Measurements from ENCODE around the gene TMC4.
A peak's percentile ranks its signal among the peaks of the same experiment; 100 is the strongest.
"Not testable (repeated sequence)": the region's sequence is repeated elsewhere in the genome, so short reads cannot be mapped to it uniquely, and the experiment has no call there.

The TMC4 gene

GRCh38 chr19:54179921-54180461, 7.0 kb upstream of the TMC4 start:
- DNase-seq (ENCODE audit: low spot score): peak; percentile 26

DNA sequence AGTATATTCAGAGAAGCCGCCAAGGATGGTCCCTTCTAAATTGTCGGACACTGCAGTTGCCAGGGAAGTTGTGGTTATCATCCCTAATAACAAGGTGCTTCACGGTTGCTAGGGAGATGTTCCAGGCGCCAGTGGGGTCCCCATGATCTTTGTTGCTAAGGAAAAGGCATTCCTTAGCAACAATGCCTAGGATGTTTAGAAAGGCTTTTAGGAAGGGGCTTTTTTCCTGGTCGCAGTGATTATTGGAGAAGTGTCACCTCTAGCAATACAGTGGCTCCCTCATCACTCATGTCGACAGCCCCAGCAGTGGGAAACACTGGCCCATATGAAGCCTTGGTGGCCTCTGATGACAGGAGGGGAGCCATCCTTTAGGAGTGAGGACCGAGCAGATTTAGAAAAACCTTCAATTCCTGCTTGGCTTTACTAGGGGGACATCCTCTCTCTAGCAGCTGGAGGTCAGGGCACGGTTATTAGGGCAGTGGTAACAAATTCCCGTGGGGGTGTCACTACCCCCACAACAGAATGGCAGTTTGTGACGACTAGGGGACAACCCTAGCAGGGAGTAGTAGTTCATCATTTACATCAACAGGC, 6.4 kb upstream of the TMC4 start:
- DNase-seq (ENCODE audit: low spot score): no peak

DNA sequence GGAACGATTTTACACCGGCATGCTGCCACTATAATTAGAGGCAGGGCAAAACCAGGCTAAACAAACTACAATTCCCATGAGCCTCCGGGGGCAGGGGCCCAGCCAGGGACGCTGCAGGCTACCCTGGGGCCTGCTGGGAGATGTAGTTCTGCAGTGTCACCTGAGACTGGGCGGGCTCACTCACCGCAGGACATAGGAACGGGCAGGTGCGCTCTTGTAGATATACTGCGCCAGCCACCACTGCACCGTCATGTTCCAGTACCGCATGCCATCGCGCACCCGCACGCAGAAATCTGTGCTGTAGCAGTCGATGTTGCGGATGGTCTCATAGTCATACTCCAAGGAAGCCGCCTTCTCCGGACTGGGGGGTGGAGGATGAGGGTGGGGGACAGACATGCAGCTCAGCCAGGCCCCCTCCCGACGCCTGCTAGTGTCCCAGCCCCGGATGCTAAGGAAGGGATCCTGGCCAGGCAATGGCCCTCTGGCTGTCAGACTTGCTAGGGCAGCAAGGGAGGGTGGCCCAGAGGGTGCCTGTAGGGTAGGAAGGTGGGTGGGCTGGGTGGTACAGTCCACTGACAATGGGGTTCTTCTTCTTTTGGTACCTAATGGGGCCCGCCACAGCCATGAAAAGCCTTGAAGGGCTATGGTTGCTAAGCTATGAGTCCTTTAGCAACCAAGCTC, 5.8 kb upstream of the TMC4 start:
- no peak for DNase-seq (ENCODE audit: low spot score)

DNA sequence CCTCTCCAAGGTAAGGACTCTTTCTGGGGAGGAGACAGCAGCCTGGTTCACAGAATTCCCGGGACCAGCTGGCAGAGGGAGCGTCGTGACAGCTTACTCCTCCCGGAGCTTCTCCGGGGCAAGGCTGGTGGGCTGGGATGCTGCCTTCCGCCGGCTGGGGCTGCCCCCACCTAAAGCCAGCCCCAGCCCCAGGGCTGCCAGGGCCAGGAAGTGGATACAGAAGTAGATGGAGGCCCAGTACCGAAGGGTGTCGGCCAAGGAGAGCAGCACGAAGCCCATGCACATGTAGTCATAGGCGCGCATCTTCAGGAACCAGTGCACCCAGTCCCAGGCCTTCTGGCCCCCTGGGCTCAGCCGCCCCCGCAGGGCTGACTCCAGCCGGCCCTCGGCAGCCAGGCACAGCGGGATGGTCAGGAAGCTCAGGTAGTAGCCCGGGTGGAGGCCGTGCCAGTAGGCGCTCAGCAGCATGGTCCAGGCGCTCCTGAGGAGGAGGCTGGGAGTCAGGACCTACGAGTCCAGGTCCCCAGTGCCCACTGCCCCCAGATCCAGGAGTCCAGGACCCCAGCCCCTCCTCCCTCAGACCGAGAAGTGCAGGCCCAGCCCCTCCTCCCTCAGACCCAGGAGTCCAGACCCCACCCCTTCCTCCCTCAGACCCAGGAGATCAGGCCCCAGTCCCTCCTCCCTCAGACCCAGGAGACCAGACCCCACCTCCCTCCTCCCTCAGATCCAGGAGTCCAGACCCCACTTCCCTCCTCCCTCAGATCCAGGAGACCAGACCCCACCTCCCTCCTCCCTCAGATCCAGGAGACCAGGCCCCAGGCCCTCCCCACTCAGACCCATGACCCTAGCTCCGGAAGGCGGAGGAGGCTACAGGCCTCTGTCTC, 1.2 kb upstream of the TMC4 start:
- DNase-seq (ENCODE audit: low spot score): peak; percentile 43

DNA sequence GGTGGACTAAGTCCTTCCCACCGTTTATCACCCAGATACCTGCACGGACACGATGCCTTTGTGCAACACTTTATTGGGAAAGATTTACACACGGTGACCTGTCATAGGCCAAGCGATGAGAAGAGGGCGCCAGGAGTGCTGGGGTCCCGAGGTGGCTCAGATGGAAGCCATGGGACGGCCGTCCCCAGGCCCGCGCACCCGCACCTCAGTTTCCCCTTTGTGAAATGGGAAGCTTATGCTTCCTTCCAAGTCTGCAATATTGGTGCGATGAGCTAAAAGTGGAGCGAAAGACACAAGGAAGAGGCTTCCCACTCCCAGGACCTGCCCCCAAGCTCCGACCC, 369 bp upstream of the TMC4 start:
- DNase-seq (ENCODE audit: low spot score): no peak

DNA sequence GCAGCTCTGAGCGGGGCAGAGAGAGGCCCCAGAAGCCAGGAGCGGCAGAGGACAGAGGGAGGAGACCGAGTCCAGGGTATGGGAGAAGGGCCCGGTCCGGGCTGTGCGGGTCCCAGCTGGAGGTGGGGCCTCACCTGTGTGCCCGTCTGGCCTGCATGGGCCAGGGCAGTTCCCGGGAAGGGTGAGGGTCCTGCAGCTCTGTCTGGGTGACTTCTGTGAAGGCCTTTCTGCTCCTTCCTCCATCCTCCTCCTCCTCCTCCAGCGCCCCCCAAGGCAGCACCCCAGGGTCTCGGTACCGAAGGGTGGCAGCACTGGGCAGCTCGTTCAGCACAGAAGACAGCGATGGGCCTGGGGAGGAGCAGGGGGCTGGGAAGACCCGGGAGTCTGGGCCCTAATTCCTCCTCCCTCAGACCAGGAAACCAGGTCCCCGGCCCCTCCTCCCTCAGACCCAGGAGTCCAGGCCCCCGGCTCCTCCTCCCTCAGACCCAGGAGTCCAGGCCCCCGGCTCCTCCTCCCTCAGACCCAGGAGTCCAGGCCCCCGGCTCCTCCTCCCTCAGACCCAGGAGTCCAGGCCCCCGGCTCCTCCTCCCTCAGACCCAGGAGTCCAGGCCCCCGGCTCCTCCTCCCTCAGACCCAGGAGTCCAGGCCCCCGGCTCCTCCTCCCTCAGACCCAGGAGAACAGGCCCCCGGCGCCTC, 1.1 kb downstream of the TMC4 start:
- DNase-seq (ENCODE audit: low spot score): not testable (repeated sequence)

- no peak for DNase-seq (ENCODE audit: low spot score)
Measured at GRCh38 chr19:54169149-54169740, 3.7 kb downstream of the TMC4 start.

DNA sequence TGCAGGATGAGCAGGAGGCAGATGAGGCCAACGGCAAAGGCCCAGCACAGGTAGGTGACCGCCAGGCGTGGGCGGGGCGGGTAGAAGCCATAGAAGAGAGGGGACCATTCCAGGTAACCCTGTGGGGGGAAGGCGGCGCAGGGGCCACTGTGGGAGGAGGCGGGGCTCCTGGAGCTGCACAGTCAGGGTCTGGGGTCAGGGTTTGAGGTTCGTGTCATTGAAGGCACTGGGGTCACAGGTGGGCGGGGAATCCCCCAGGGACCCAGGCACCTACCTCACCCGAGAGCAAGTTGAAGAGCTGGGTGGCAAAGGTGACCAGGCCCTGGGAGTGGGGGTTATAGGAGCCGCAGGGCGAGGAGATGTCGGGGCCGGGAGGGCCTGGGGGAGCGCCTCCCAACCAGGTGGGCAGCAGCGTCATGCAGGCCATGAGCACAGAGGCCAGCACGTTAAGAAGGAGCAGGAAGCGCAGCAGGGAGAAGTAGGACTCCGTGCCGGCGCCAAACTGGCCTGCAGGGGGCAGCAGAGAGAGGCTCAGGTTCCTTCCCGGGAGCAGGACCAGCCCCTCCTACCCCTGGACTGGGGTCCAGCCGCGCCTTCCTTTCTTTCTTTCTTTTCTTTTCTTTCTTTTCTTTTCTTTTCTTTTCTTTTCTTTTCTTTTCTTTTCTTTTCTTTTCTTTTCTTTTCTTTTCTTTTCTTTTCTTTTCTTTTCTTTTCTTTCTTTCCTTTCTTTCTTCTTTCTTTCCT, 4.6 kb downstream of the TMC4 start:
- DNase-seq (ENCODE audit: low spot score): peak; percentile 75

GRCh38 chr19:54165222-54165621, 7.7 kb downstream of the TMC4 start:
- no peak for DNase-seq (ENCODE audit: low spot score)

DNA sequence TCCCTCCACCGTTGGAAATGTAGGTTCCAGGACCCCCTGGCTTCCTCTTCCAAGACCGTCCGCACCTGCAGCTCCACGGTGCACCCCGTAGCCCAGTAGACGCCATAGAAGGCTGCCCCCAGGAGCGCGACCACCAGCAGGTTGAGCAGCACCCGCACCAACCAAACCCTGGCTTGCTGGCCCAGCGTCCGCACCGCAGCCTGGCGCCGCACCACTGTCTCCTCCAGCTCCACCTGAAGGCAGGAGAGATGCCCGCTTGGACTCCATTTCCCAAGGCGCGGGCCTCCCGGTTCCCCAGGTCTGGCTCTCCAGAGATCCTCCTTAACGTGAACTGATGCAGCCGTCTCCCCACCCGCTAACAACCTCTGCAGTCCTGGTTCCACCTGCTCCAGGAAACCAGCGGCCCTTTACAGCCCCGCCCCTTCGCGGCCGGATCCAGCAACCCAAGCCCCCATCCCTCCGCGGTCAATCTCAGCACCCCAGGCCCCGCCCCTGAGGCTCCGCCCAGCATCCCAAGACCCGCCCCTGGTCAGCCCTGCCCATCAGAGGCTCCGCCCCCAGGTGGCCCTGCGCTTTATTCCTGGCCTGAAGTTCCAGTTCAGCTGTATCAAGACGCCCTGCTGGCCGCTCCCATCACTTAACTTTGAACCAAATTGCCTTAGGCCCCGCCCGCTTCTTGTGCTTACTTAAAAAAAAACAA, 8.4 kb downstream of the TMC4 start:
- DNase-seq (ENCODE audit: low spot score): no peak

GRCh38 chr19:54162884-54163283, 10.1 kb downstream of the TMC4 start:
- no peak for DNase-seq (ENCODE audit: low spot score)

GRCh38 chr19:54162241-54162805, 10.6 kb downstream of the TMC4 start:
- DNase-seq (ENCODE audit: low spot score): no peak

DNA sequence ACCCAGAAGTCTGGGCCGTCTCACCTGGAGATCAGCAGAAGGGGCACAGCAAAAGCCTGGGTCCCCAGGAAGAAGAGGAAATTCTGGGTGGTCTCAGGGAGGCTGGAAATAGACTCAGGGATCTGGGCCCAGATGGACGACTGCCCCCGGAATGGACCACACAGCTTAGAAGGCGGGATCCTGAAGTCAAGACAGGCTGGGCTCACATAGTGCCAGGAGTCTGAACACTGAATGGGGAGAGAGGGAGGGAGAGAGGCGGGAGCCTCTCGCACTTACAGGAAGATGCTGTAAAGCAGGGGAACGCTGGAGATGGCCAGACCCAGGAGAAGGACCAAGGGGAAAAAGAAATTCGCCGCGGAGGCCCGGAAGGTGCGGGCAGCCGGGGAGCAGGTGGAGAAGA, 12.1 kb downstream of the TMC4 start:
- no peak for DNase-seq (ENCODE audit: low spot score)

DNA sequence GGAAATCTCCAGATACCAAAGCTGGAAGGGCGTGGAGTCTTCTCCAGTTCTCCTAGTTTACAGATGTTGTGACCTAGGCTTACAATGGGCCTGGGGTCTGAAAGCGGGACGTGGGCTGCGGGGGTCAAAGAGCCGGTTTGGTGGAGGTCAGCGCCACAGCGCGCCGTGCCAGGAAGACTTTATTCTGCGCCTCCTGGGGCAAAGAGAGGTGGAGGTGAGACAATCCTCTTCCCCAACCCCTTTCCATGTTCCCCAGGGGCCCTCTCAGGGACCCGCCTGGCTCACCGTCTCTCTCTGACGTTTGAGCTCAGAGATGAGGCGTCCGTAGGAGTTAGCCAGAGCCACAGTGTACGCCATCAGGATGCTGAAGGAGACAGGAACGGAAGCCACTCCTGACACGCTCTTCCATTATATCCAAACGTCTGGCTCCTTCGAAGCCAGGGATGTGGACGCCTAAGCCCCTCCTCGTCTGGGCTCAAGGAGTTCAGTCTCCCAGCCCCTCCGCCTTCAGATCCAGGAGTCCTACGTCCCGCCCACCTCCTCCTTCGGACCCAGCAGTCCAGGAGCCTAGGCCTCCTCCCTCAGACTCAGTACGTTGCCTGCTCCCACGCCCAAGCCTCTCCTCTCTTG, 12.7 kb downstream of the TMC4 start:
- peak; percentile 29 for DNase-seq (ENCODE audit: low spot score)

GRCh38 chr19:54159352-54160181, 13.4 kb downstream of the TMC4 start, which contains the start of gene LENG1:
TSS of gene LENG1 (minus strand) at chr19:54159721. CDS start at chr19:54159695, 26 bp downstream.
- DNase-seq (ENCODE audit: low spot score): peak; percentile 99

DNA sequence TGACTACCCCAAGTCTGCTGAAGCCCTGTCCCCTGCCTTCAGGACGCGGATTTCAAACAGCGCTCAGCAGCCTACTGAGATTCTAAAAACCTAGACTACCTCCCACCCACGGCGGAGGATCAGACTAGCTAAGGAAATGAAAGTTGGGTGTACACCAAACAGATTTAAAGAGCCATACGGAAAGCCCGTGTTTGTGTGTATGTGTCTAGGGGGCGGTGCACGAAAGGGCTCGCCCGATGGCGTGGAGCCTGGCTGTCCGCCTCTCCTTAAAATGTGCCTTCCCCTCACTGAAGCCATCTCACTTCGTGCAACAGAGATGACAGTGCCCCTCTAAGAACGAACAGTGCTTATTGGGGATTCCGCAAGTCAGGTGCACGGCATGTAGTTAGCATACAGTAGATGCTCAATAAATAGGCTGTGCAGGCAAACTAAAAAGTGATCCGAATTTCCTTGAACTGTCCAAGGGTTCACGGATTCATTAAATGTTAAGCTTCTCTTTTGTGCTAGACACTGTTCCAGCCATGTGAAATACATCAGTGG, 14.1 kb downstream of the TMC4 start:
- DNase-seq (ENCODE audit: low spot score): no peak

- DNase-seq (ENCODE audit: low spot score): no peak
Measured at GRCh38 chr19:54156953-54157352, 16.0 kb downstream of the TMC4 start.

DNA sequence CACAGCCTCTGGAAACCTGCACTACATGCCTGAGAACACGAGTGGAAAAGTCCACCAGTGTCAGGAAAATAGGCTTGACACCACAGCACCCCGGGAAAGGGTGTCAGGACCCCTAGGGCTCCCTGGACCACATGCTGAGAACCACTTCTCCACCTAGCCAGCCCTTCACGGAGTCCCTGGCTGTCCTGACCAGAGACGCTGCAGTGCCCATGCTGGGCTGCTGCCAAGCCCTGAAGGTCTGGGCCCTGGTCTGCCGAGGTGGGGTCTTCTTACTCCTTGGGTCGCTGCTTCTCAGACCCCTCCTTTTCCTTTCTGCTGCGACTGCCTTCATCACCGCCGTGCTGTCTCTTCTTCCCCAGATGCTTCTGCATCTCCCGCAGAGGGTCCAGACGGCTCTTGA, 16.5 kb downstream of the TMC4 start:
- DNase-seq (ENCODE audit: low spot score): no peak

All from SK-N-DZ (cell line).